Activated effector memory CD4-positive, alpha-beta T cell treated with anti-CD3 and anti-CD28 coated beads, Interleukin-2, amount 50 U/mL, for 16 hours (primary cell): ENCODE measurements around the gene RND3.

ENCODE experiments used
- DNase-seq: peaks from one replicate; pipeline ENCODE4 v3.0.0-alpha.2; 2020

The RND3 gene

GRCh38 chr2:150491943-150492342 is 4.5 kb upstream of the RND3 start:
- no peak for DNase-seq

GRCh38 chr2:150491430-150491829 is 4.0 kb upstream of the RND3 start:
- DNase-seq = no peak

- DNase-seq = no peak
These were observed 3.0 kb upstream of the RND3 start for GRCh38 chr2:150490466-150490865.

- no peak for DNase-seq
These were observed 655 bp downstream of the RND3 start for GRCh38 chr2:150486539-150487484.

- no peak for DNase-seq
These were observed 1.5 kb downstream of the RND3 start for GRCh38 chr2:150485871-150486538.

- no peak for DNase-seq
These were observed 2.2 kb downstream of the RND3 start for GRCh38 chr2:150485114-150485870.

- no peak for DNase-seq
These were observed 2.9 kb downstream of the RND3 start for GRCh38 chr2:150484461-150485021.

GRCh38 chr2:150484006-150484405 is 3.5 kb downstream of the RND3 start:
- DNase-seq = no peak

- DNase-seq = no peak
These were observed 3.9 kb downstream of the RND3 start for GRCh38 chr2:150483532-150483931.

- no peak for DNase-seq
These were observed 4.6 kb downstream of the RND3 start for GRCh38 chr2:150482667-150483400.

- DNase-seq = no peak
These were observed 5.4 kb downstream of the RND3 start for GRCh38 chr2:150482111-150482510.

GRCh38 chr2:150480971-150481830 is 6.3 kb downstream of the RND3 start:
- DNase-seq = no peak

GRCh38 chr2:150480241-150480640 is 7.2 kb downstream of the RND3 start:
- DNase-seq = no peak

- no peak for DNase-seq
These were observed 8.2 kb downstream of the RND3 start for GRCh38 chr2:150479075-150479915.

GRCh38 chr2:150478200-150478974 is 9.1 kb downstream of the RND3 start:
- no peak for DNase-seq

- DNase-seq = no peak
These were observed 10.1 kb downstream of the RND3 start for GRCh38 chr2:150477347-150477746.

- DNase-seq = no peak
These were observed 10.6 kb downstream of the RND3 start for GRCh38 chr2:150476809-150477302.

GRCh38 chr2:150476286-150476685 is 11.2 kb downstream of the RND3 start:
- no peak for DNase-seq
